ENCODE data around the gene SLC22A7.
"Not testable (repeated sequence)": the region's sequence is repeated elsewhere in the genome, so short reads cannot be mapped to it uniquely, and the experiment has no call there.

The SLC22A7 gene

DNA sequence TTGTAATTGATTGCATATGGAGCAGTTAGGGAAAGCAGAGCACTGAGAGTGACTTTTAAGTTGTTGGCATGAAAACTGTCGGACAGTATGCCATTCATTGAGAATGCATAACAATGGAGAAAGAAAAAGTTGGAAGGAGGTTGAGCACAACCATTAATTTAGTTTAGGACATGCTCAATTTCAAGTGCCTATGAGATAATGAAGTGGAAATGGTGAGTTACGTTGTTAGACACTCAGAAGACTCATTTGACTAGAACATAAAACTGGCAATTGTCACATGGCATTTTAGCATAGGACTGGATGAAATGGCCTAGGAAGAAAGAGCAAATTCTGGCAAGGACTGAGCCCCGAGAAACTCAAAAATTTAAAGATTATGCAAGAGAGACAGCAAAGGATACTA lies 49.4 kb downstream of the SLC22A7 start:
- DNase-seq: no peak

- DNase-seq: not testable (repeated sequence)
Measured at GRCh38 chr6:43351951-43352350, 53.9 kb downstream of the SLC22A7 start.
